22Rv1 (cell line): Measurements from ENCODE around the gene GDF7.

Experiments
- H3K27ac ChIP-seq: fragments of 450-650 bp; 2 replicates; pipeline ENCODE4 v1.5.1; 2017
- CTCF ChIP-seq: fragments of 450-650 bp; IDR thresholded peaks from 2 replicates; pipeline ENCODE4 v1.5.1; 2017; ENCODE audit warnings: mild to moderate bottlenecking
- ZFX ChIP-seq: fragments of 450-650 bp; IDR thresholded peaks from 2 replicates; pipeline ENCODE4 v1.6.1; 2017; ENCODE audit warnings: antibody characterized with exemption, borderline replicate concordance

GDF7 gene

GRCh38 chr2:20717641-20718040, 50.7 kb downstream of the GDF7 start:
- TF ChIP-seq CTCF (no peak), ZFX (no peak)
- H3K27ac ChIP-seq: no peak overlapping the region

GRCh38 chr2:20722592-20723240, 55.8 kb downstream of the GDF7 start:
- H3K27ac ChIP-seq: no peak overlapping the region
- TF ChIP-seq ZFX: no peak
- no peak for TF ChIP-seq CTCF

DNA sequence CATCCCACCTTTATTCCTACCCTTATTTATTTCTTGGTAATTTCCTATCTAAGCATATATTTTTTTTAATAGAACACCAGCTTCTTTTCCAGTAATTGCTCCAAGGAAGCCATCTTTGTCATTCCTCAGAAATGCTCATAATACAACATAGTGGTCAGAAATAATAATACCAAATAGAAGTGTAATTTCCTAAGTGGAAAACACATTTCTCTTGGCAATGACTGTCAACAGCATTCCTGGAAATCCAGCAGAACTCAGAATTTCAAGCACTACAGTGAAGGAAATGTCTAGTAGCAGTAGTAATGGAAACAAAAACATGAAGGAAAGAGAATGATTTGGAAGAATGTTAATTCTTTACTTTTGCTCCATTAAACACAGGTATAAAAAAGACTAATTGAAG, 56.6 kb downstream of the GDF7 start:
- no peak for TF ChIP-seq ZFX
- no peak for TF ChIP-seq CTCF
- no peak overlapping the region for H3K27ac ChIP-seq

- H3K27ac ChIP-seq: no peak overlapping the region
- no peak for TF ChIP-seq ZFX
Observed at GRCh38 chr2:20724500-20725053, 57.6 kb downstream of the GDF7 start.

GRCh38 chr2:20725782-20726181, 58.8 kb downstream of the GDF7 start:
- TF ChIP-seq CTCF: no peak
- TF ChIP-seq ZFX: no peak
- no peak overlapping the region for H3K27ac ChIP-seq

GRCh38 chr2:20726913-20727312, 60.0 kb downstream of the GDF7 start:
- H3K27ac ChIP-seq: no peak overlapping the region
- TF ChIP-seq ZFX: no peak
- no peak for TF ChIP-seq CTCF

- TF ChIP-seq CTCF (no peak), ZFX (no peak)
- no peak overlapping the region for H3K27ac ChIP-seq
Observed at GRCh38 chr2:20728114-20728758, 61.3 kb downstream of the GDF7 start.
